Panc1 (cell line): Measurements from ENCODE around the gene GLB1L3.

ENCODE experiments used
- CTCF ChIP-seq: fragments of 450-650 bp; IDR thresholded peaks from 2 replicates; pipeline ENCODE4 v1.5.1; 2017; ENCODE audit warnings: mild to moderate bottlenecking
- POLR2AphosphoS5 ChIP-seq: IDR thresholded peaks from 2 replicates; pipeline ENCODE4 v1.6.1; 2012; ENCODE audit warnings: mild to moderate bottlenecking, low read depth, low read length, moderate library complexity
- REST ChIP-seq, 2 experiments: IDR thresholded peaks; 2 replicates each; pipeline ENCODE4 v1.6.1; 2011 to 2012; ENCODE audit warnings: low read depth in 2 of 2, control low read depth in 1 of 2, low read length in 1 of 2, mild to moderate bottlenecking in 1 of 2, moderate library complexity in 1 of 2; ENCODE audit not compliant: insufficient read depth in 1 of 2
- SIN3A ChIP-seq: IDR thresholded peaks from 2 replicates; pipeline ENCODE4 v1.6.1; 2012; ENCODE audit warnings: low read depth, mild to moderate bottlenecking, low read length, moderate library complexity, borderline replicate concordance; ENCODE audit not compliant: insufficient read depth

- TF ChIP-seq CTCF (no peak), POLR2AphosphoS5 (no peak), SIN3A (no peak), REST (IDR thresholded peaks at IDR 0.05; ENCODE audit: insufficient read depth in 1 of 2, low read depth in 2 of 2, low read length in 1 of 2) (no peak)
These were observed 2.9 kb upstream of the GLB1L3 start for GRCh38 chr11:134273317-134273712.
